Ishikawa (cell line): ENCODE data around the gene AGAP3.

ENCODE experiments used
- CREB1 ChIP-seq: IDR thresholded peaks from 2 replicates; pipeline ENCODE4 v1.6.1; 2012; ENCODE audit warnings: low read depth
- EGR1 ChIP-seq: IDR thresholded peaks from 2 replicates; pipeline ENCODE4 v1.6.1; 2012
- RAD21 ChIP-seq: IDR thresholded peaks from 2 replicates; pipeline ENCODE4 v1.6.1; 2012; ENCODE audit warnings: low read depth
- REST ChIP-seq: IDR thresholded peaks from 2 replicates; pipeline ENCODE4 v1.6.1; 2012; ENCODE audit warnings: low read depth, mild to moderate bottlenecking
- TAF1 ChIP-seq: IDR thresholded peaks from 2 replicates; pipeline ENCODE4 v1.6.1; 2012; ENCODE audit warnings: low read depth, mild to moderate bottlenecking
- TCF12 ChIP-seq: IDR thresholded peaks from 2 replicates; pipeline ENCODE4 v1.6.1; 2012; ENCODE audit warnings: low read depth
- TEAD4 ChIP-seq: IDR thresholded peaks from 2 replicates; pipeline ENCODE4 v1.6.1; 2012
- YY1 ChIP-seq: IDR thresholded peaks from 2 replicates; pipeline ENCODE4 v1.6.1; 2012; ENCODE audit warnings: low read depth
- ZBTB7A ChIP-seq: IDR thresholded peaks from 2 replicates; pipeline ENCODE4 v1.6.1; 2012; ENCODE audit warnings: low read depth

- TF ChIP-seq REST = no peak
- peak; percentile 45; the same call in 1 of the 2 replicates for TF ChIP-seq EGR1
- no peak for TF ChIP-seq TEAD4
- no peak for TF ChIP-seq TCF12
- TF ChIP-seq TAF1 = no peak
- TF ChIP-seq CREB1 = no peak
- TF ChIP-seq ZBTB7A = peak; percentile 85
- TF ChIP-seq YY1 = 0 out of 2 replicates have a peak, but pooled peaks have one; percentile 6
- TF ChIP-seq RAD21 = no peak
These were observed 39.7 kb downstream of the AGAP3 start for GRCh38 chr7:151125846-151126481.
